HFFc6 (cell line): ENCODE measurements around the gene DOK7. TPM values are rescaled to one million over a fixed set of nuclear protein-coding genes. Genes with fewer than 3 reads are reported as not detected.

Source experiments
- DNase-seq: peaks from one replicate; pipeline ENCODE4 v3.0.0-alpha.2; 2018
- H3K27ac Mint-ChIP-seq: 2 replicates; pipeline ENCODE4 v1.8.0; 2020; ENCODE audit warnings: mild to moderate bottlenecking, mixed read lengths
- H3K27me3 Mint-ChIP-seq: 2 replicates; pipeline ENCODE4 v1.8.0; 2021; ENCODE audit warnings: mild to moderate bottlenecking, moderate library complexity, mixed read lengths; ENCODE audit not compliant: insufficient read depth
- H3K36me3 Mint-ChIP-seq: 2 replicates; pipeline ENCODE4 v1.8.0; 2021; ENCODE audit warnings: low read depth, mixed read lengths
- H3K4me1 Mint-ChIP-seq: 2 replicates; pipeline ENCODE4 v1.8.0; 2020; ENCODE audit warnings: low read depth, mixed read lengths
- H3K4me3 Mint-ChIP-seq: 2 replicates; pipeline ENCODE4 v1.8.0; 2020; ENCODE audit warnings: mild to moderate bottlenecking, moderate library complexity, mixed read lengths
- H3K9me3 Mint-ChIP-seq: 2 replicates; pipeline ENCODE4 v1.8.0; 2020; ENCODE audit warnings: mild to moderate bottlenecking, mixed read lengths
- long read RNA-seq: library from polyadenylated mRNA; unstranded; transcript quantifications from one replicate; pipeline ENCODE4 v2.0.0, GENCODE V29; 2019
- total RNA-seq, 6 experiments: library from RNA; stranded (reverse); fragmentation: NEBNext Ultra II Directional; extraction: Animal tissue kit (Norgen Biotek cat#: 25700); gene quantifications; 2 replicates in 1 of 6; 3 replicates in 5 of 6; pipeline ENCODE4 v1.2.3, GENCODE V29; 2021
- TF ChIP-seq, protein P1 (sequence below): fragments of 200-600 bp; sonication (generic); IDR thresholded peaks from 2 replicates; pipeline ENCODE4 v1.5.0; 2021; ENCODE audit warnings: antibody characterized with exemption, mild to moderate bottlenecking

Gene DOK7, protein sequence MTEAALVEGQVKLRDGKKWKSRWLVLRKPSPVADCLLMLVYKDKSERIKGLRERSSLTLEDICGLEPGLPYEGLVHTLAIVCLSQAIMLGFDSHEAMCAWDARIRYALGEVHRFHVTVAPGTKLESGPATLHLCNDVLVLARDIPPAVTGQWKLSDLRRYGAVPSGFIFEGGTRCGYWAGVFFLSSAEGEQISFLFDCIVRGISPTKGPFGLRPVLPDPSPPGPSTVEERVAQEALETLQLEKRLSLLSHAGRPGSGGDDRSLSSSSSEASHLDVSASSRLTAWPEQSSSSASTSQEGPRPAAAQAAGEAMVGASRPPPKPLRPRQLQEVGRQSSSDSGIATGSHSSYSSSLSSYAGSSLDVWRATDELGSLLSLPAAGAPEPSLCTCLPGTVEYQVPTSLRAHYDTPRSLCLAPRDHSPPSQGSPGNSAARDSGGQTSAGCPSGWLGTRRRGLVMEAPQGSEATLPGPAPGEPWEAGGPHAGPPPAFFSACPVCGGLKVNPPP
- not detected for total RNA-seq
- long read RNA-seq = 0 reads

DNA sequence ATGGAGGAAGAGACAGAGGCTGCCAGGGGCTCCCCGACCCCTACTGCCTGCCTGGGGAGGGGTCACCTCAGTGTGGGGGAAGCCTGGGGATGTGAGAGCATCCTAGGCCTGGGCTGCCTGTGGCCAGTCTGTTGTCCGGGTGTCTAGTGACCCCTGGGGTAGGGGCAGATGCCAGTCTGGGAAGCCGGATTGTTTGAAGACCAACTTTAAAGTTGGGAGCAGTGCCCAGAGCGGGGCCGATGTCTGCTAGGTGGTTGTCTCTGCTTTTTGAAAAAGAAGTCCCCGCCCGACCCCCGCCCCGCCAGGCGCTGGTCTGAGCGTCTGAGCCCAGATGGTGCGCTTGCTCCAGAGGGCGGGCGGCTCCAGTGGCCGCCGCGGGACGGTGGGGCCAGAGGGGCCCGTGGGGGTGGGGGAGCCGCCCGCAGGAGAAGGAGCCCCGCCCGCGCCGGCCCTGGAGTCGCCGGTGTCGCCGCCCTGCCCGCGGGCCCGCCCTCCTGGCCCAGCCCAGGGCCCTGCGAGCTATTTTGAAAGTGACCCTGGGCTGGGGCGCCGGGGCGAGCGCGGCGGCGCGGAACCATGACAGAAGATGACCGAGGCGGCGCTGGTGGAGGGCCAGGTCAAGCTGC lies at the start of gene DOK7:
DOK7 (plus strand) TSS at position 517 of the 626 bp plus-strand sequence; CDS start at position 587, 70 bp downstream.
- H3K4me1 Mint-ChIP-seq = no peaks in the 10 kb centered on the region
- peaks cover 30% of the 10 kb centered on the region for H3K27me3 Mint-ChIP-seq
- DNase-seq = no peak
- H3K4me3 Mint-ChIP-seq = no peak within 1 kb of the TSS
- TF ChIP-seq, protein P1, sequence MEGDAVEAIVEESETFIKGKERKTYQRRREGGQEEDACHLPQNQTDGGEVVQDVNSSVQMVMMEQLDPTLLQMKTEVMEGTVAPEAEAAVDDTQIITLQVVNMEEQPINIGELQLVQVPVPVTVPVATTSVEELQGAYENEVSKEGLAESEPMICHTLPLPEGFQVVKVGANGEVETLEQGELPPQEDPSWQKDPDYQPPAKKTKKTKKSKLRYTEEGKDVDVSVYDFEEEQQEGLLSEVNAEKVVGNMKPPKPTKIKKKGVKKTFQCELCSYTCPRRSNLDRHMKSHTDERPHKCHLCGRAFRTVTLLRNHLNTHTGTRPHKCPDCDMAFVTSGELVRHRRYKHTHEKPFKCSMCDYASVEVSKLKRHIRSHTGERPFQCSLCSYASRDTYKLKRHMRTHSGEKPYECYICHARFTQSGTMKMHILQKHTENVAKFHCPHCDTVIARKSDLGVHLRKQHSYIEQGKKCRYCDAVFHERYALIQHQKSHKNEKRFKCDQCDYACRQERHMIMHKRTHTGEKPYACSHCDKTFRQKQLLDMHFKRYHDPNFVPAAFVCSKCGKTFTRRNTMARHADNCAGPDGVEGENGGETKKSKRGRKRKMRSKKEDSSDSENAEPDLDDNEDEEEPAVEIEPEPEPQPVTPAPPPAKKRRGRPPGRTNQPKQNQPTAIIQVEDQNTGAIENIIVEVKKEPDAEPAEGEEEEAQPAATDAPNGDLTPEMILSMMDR = no peak
- no peak within 1 kb of the TSS for H3K27ac Mint-ChIP-seq
- H3K36me3 Mint-ChIP-seq = no peaks in the 10 kb centered on the region
- H3K9me3 Mint-ChIP-seq = no peaks in the 10 kb centered on the region

DNA sequence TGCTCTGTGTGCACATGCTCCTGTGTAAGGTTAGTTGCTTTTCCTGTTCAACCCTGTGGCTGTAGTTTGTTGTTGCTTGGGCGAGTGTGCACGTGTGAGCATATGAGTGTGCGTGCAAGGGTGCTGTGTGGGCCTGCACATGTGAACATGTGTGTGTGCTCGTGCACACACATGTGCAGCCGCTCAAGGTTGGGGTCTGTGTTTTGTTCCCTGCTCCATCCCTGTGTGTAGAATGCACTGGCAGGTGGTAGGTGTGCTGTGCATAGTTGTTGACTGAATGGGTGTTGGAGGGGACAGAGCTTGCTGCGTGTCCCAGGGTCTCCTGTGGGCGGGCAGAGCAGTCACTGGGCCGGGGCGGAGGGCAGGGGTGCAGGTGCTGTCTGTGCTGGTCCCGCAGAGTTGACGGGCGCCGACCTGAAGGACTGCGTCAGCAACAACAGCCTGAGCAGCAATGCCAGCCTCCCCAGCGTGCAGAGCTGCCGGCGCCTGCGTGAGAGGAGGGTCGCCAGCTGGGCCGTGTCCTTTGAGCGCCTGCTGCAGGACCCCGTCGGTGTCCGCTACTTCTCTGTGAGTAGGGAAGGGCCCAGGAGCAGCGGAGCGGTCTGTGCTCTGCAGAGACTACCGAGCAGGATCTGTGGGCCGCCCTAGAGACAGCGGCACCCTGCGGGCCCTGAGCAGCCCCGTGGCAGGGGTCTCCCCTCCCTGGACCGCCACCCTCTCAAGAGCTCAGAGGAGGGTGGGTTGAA lies 49.3 kb upstream of the DOK7 start:
- no peak overlapping the region for H3K27ac Mint-ChIP-seq
- H3K4me3 Mint-ChIP-seq = no peak overlapping the region
- H3K27me3 Mint-ChIP-seq = no peaks in the 10 kb centered on the region; the same call in 1 of the 2 replicates
- H3K9me3 Mint-ChIP-seq = no peaks in the 10 kb centered on the region
- H3K4me1 Mint-ChIP-seq = no peaks in the 10 kb centered on the region
- TF ChIP-seq, protein P1 = no peak
- no peak for DNase-seq
- peaks cover 6% of the 10 kb centered on the region for H3K36me3 Mint-ChIP-seq

DNA sequence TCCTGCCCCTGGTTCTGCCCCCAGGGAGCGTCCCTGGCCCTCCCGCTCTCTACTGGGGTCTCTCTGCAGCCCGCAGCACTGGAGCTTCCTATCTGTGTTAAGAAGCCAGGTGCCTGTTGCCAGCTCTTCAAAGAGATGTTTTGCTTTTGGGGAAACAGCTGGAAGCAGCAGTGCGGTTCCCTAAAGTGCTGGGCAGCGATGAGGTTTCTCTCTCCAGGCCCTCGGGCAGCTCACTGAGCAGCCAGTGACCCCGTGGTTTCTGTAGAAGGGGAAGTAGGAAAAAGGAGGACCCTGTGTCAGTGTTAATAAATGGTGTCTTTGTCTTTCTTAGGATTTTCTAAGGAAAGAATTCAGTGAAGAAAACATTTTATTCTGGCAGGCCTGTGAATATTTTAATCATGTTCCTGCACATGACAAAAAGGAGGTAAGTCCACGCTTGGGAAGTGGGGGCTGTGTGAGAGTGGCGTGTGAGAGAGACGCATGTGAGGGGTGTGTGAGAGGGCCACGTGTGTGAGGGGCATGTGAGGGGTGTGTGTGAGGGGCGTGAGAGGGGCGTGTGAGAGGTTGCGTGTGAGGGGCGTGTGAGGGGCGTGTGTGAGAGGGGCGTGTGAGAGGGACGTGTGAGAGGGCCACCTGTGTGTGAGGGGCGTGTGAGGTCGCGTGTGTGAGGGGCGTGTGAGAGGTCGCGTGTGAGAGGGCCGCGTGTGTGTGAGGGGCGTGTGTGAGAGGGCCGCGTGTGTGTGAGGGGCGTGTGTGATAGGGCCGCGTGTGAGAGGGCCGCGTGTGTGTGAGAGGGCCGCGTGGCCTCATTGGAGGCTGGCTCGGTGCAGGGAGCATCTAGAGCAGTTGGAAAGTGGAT lies 48.5 kb upstream of the DOK7 start:
- H3K27ac Mint-ChIP-seq = no peak overlapping the region
- H3K36me3 Mint-ChIP-seq = peaks cover 6% of the 10 kb centered on the region
- DNase-seq = no peak
- H3K9me3 Mint-ChIP-seq = no peaks in the 10 kb centered on the region
- H3K4me1 Mint-ChIP-seq = no peaks in the 10 kb centered on the region
- TF ChIP-seq, protein P1 = no peak
- H3K4me3 Mint-ChIP-seq = no peak overlapping the region
- H3K27me3 Mint-ChIP-seq = no peaks in the 10 kb centered on the region; the same call in 1 of the 2 replicates

DNA sequence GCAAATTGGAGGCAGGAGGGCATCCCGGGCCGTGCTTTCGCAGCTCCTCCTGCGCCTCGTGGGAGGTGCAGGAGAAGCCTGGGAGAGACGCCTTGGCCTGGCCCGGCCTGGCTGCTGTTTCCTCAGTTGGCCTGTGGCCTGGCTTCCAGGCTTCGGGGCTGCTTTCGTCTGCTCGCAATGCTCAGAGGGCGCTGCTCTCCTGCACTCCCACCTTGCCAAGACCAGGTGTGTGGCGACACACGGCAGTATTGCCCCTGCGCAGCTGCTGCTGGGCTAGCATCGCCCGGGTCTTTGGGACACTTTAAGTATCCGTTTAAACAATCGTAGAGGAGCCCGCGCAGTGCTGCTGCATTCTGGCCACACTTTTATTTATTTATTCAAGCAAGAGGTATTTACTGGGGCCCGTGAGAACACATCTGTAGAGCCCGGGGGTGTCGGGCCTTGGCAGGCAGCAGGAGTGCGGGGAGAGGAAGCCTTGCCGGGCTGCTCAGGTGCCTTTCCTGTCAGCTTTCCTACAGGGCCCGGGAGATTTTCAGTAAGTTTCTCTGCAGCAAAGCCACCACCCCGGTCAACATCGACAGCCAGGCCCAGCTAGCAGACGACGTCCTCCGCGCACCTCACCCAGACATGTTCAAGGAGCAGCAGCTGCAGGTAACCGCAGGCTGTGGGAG lies 47.5 kb upstream of the DOK7 start:
- Mint-ChIP-seq H3K9me3 (no peaks in the 10 kb centered on the region), H3K4me3 (no peak overlapping the region), H3K27ac (no peak overlapping the region), H3K27me3 (no peaks in the 10 kb centered on the region; the same call in 1 of the 2 replicates), H3K36me3 (peaks cover 6% of the 10 kb centered on the region), H3K4me1 (no peaks in the 10 kb centered on the region)
- TF ChIP-seq, protein P1 = no peak
- DNase-seq = no peak
